ENCODE measurements around the gene DCTN2. TPM values are rescaled to one million over a fixed set of nuclear protein-coding genes. Genes with fewer than 3 reads are reported as not detected.
A peak's percentile ranks its signal among the peaks of the same experiment; 100 is the strongest.
"Not testable (repeated sequence)": the region's sequence is repeated elsewhere in the genome, so short reads cannot be mapped to it uniquely, and the experiment has no call there.

Gene DCTN2
- polyA plus RNA-seq, 1 donor from 2014 or later = 79.0 TPM

DNA sequence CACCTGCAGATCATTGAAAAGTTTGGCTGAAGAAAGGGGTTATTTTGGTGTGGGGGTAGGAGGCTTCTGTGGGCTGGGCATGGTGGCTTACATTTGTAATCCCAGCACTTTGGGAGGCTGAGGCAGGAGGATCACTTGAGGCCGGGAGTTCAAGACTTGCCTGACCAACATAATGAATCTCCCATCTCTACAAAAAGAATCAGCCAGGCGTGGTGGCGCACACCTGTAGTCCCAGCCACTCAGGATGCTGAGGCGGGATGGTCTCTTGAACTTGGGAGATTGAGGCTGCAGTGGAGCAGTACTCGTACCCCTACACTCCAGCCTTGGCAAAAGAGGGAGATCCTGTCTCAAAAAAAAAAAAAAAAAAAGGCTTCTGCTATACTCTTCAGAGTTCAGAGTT, 33.7 kb downstream of the DCTN2 start:
- Mint-ChIP-seq H3K27me3 (no peaks in the 10 kb centered on the region), H3K27ac (peak overlapping the region in 1 of 3 donors; percentile 43), H3K4me1 (peaks cover 5 to 9% (median 5%) of the 10 kb centered on the region in 3 donors), H3K9me3 (no peaks in the 10 kb centered on the region), H3K4me3 (no peak overlapping the region), H3K36me3 (peaks cover 4% of the 10 kb centered on the region)

DNA sequence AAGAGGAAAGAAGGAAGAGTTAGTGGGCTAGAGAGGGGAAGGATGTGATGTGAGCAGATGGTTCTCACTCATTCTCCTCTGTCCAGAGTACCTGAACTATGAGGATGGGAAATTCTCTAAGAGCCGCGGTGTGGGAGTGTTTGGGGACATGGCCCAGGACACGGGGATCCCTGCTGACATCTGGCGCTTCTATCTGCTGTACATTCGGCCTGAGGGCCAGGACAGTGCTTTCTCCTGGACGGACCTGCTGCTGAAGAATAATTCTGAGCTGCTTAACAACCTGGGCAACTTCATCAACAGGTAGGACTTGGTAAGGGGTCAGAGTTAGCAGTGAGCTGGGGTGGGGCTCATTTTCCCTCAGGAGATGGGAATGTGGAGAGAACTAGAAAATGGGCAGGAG, 34.3 kb downstream of the DCTN2 start:
- H3K27me3 Mint-ChIP-seq = no peaks in the 10 kb centered on the region
- no peaks in the 10 kb centered on the region for H3K9me3 Mint-ChIP-seq
- H3K4me1 Mint-ChIP-seq = peaks cover 1 to 5% (median 2%) of the 10 kb centered on the region in 3 donors
- H3K36me3 Mint-ChIP-seq = peaks cover 4% of the 10 kb centered on the region
- peak overlapping the region in 2 of 3 donors; percentile 20 to 43 for H3K27ac Mint-ChIP-seq
- H3K4me3 Mint-ChIP-seq = no peak overlapping the region

DNA sequence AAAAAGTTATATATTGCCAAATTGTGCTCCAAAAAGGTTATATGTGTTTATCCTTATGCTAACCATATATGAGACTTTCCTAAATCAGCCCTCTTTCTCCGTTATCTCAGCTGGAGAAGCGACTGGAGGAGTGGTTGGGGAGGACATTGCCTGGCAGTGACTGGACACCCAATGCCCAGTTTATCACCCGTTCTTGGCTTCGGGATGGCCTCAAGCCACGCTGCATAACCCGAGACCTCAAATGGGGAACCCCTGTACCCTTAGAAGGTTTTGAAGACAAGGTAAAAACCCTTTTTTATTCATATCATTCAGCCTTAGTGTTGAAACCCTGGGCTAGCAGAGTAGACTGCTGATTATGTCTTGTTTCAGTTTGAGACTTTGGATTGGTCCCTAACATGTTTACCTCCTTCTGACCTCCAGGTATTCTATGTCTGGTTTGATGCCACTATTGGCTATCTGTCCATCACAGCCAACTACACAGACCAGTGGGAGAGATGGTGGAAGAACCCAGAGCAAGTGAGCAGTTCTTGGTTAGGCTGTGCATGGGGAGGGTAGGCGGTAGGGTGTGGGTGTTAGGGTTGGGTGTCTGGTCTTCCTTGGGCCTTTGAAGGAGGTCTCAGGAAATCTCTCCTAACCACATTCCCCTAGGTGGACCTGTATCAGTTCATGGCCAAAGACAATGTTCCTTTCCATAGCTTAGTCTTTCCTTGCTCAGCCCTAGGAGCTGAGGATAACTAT, 35.2 kb downstream of the DCTN2 start:
- H3K4me3 Mint-ChIP-seq = no peak overlapping the region
- H3K36me3 Mint-ChIP-seq = peaks cover 4% of the 10 kb centered on the region

DNA sequence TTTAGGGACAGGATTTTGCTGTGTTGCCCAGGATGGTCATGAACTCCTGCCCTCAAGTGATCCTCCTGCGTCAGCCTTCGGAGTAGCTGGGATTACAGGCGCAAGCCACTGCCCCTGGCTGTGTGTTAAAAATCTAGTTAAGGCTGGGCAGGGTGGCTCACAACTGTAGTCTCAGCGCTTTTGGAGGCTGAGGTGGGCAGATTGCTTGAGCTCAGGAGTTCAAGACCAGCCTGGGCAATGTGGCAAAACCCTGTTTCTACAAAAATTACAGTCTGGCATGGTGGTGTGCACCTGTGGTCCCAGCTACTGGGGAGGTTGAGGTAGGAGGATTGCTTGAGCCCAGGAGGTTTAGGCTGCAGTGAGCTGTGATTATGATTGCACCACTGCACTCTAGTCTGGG, 35.8 kb downstream of the DCTN2 start:
- Mint-ChIP-seq H3K4me3 (no peak overlapping the region), H3K4me1 (peaks cover 0 to 1% (median 0%) of the 10 kb centered on the region in 3 donors), H3K27ac (no peak overlapping the region), H3K9me3 (no peaks in the 10 kb centered on the region), H3K36me3 (peaks cover 4% of the 10 kb centered on the region), H3K27me3 (no peaks in the 10 kb centered on the region)

More for the DNA sequence above, 35.2 kb downstream of the DCTN2 start:
- Mint-ChIP-seq H3K9me3 (no peaks in the 10 kb centered on the region), H3K27me3 (no peaks in the 10 kb centered on the region), H3K27ac (peak overlapping the region; percentile 9 to 75 (median 43)), H3K4me1 (peaks cover 0 to 1% (median 0%) of the 10 kb centered on the region in 3 donors)

DNA sequence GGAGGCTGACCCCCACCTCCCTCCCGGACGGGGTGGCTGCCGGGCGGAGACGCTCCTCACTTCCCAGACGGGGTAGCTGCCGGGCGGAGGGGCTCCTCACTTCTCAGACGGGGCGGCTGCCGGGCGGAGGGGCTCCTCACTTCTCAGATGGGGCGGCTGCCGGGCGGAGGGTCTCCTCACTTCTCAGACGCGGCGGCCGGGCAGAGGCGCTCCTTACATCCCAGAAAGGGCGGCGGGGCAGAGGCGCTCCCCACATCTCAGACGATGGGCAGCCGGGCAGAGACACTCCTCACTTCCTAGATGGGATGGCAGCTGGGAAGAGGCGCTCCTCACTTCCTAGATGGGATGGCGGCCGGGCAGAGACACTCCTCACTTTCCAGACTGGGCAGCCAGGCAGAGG, 39.2 kb downstream of the DCTN2 start:
- not testable (repeated sequence) for H3K9me3 Mint-ChIP-seq, H3K4me3 Mint-ChIP-seq, H3K36me3 Mint-ChIP-seq, H3K27me3 Mint-ChIP-seq, H3K27ac Mint-ChIP-seq, H3K4me1 Mint-ChIP-seq

DNA sequence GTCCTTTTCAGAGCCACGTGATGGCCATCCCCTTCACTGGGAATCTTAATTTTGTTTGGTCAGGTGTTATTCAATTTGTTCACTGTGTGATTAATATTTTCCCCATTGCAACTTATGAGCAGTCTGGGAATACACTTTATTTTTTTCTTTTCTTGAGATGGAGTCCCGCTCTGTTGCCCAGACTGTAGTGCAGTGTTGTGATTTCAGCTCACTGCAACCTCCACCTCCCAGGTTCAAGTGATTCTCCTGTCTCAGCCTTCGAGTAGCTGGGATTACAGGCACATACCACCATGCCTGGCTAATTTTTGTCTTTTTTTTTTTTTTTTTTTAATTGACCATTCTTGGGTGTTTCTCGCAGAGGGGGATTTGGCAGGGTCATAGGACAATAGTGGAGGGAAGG, 40.5 kb downstream of the DCTN2 start:
- not testable (repeated sequence) for H3K27me3 Mint-ChIP-seq, H3K4me1 Mint-ChIP-seq, H3K36me3 Mint-ChIP-seq, H3K9me3 Mint-ChIP-seq, H3K27ac Mint-ChIP-seq, H3K4me3 Mint-ChIP-seq

DNA sequence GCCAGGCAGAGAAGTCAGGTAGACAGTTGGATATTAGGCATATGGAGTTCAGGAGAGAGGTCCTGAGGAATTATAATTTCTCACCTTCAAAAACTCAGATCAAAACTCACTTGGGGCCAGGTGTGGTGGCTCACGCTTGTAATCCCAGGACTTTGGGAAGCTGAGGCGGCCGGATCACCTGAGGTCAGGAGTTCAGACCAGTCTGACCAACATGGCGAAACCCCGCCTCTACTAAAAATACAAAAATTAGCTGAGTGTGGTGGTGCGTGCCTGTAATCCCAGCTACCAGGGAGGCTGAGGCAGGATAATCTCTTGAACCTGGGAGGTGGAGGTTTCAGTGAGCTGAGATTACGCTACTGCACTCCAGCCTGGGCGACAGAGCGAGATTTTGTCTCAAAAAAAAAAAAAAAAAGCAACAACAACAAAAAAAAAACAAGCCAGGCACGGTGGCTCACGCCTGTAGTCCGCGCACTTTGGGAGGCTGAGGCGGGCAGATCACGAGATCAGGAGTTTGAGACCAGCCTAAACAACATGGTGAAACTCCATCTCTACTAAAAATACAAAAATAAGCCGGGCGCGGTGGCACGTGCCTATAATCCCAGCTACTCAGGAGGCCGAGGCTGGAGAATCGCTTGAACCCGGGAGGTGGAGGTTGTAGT, 44.6 kb downstream of the DCTN2 start:
- not testable (repeated sequence) for H3K4me1 Mint-ChIP-seq, H3K27me3 Mint-ChIP-seq, H3K9me3 Mint-ChIP-seq, H3K4me3 Mint-ChIP-seq
- Mint-ChIP-seq H3K27ac (peak overlapping the region in 1 of 3 donors; percentile 71), H3K36me3 (peaks cover 10% of the 10 kb centered on the region)

DNA sequence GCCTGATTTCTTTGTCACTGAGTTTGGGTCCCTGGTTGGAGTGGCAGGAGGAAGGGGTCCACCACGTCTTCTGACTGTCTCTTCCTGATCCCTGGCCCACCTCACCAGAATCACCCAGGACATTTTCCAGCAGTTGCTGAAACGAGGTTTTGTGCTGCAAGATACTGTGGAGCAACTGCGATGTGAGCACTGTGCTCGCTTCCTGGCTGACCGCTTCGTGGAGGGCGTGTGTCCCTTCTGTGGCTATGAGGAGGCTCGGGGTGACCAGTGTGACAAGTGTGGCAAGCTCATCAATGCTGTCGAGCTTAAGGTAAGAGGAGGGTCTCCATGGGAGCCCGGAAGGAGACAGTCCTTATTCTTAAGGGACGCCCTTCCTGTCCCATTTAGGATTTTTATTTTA, 46.8 kb downstream of the DCTN2 start:
- Mint-ChIP-seq H3K36me3 (peaks cover 11% of the 10 kb centered on the region), H3K4me3 (no peak overlapping the region), H3K9me3 (no peaks in the 10 kb centered on the region), H3K4me1 (peaks cover 0 to 7% (median 6%) of the 10 kb centered on the region in 3 donors), H3K27me3 (no peaks in the 10 kb centered on the region), H3K27ac (no peak overlapping the region)

DNA sequence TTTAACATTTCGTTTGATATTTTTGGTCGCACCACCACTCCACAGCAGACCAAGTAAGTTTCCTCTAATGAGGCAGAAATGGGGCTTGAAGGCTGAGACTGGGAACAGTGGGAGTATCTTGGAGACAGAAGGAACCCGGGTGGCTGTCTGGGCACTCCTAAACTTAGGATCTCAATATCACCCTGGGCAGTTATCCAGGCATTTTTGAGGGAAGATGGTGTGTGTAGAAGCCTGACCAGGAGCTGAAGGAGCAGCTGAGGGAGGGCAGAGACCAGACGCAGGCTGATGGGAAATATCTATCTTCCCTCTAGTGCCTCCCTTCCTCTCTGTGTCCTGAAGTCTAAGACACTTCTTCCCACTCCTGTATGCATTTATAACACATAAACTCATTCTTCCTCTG, 48.4 kb downstream of the DCTN2 start:
- Mint-ChIP-seq H3K4me3 (no peak overlapping the region), H3K4me1 (peaks cover 0 to 7% (median 6%) of the 10 kb centered on the region in 3 donors), H3K27me3 (no peaks in the 10 kb centered on the region), H3K9me3 (no peaks in the 10 kb centered on the region), H3K36me3 (peaks cover 9% of the 10 kb centered on the region), H3K27ac (no peak overlapping the region)

DNA sequence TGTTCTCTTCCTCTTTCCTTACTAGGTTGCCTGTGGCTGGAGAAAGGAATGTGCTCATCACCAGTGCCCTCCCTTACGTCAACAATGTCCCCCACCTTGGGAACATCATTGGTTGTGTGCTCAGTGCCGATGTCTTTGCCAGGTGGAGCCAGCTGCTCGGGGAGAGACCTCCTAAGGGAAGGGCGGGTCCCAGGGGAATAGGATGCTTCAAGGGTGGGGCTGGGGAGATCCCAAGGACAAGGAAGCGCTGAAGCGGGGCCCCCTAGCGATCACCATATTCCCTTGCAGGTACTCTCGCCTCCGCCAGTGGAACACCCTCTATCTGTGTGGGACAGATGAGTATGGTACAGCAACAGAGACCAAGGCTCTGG, 48.9 kb downstream of the DCTN2 start:
- H3K27ac Mint-ChIP-seq = no peak overlapping the region
- no peak overlapping the region for H3K4me3 Mint-ChIP-seq
- peaks cover 9% of the 10 kb centered on the region for H3K36me3 Mint-ChIP-seq
- H3K9me3 Mint-ChIP-seq = no peaks in the 10 kb centered on the region
- H3K4me1 Mint-ChIP-seq = peaks cover 0 to 7% (median 6%) of the 10 kb centered on the region in 3 donors
- H3K27me3 Mint-ChIP-seq = no peaks in the 10 kb centered on the region

DNA sequence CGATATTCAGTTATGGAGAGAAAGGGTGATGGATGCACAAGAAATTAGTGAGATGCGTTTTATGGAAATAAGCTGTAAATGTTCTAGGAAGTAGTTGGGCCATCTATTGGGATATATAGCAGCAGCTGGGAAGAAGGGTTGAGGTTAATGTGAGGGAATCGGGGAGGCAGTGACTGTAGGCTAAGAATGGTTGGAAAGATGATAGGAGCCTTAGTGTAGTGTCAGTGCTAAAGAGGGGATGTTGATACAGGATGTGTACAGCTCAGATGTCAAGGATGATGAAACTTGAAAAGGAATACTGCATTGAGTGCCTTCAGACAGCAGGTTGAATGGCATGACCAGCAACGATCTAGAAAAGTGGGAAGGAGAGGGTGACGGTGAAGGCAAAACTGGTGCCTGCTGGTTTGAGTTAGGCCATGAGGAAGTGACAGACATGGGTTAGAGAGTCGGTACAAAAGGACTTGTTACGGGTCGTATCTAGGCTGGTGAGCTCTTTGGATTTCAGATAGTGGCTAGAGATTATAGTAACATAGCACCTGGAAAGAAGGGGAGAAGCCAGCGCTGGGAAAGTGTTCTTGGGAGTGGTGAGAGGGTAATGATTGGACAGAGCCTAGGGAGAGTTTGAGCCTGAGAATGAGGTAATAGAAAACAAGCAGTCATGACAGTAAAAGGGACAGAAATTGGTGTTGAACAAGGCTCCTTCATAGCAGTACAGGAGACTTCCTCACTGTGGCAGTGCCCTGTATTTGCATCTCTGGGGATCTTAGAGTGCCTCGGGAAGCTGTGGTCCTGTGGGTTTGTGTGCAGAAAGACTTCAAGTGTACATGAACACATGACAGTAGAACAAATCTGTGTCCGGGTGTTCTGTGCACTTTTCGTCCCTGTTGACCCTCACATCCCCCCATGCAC, 49.5 kb downstream of the DCTN2 start:
- Mint-ChIP-seq H3K27ac (peak overlapping the region in 1 of 3 donors; percentile 11), H3K4me1 (peaks cover 0 to 7% (median 6%) of the 10 kb centered on the region in 3 donors), H3K4me3 (peak overlapping the region in 1 of 4 donors; percentile 3), H3K36me3 (peaks cover 9% of the 10 kb centered on the region), H3K9me3 (no peaks in the 10 kb centered on the region), H3K27me3 (no peaks in the 10 kb centered on the region)

DNA sequence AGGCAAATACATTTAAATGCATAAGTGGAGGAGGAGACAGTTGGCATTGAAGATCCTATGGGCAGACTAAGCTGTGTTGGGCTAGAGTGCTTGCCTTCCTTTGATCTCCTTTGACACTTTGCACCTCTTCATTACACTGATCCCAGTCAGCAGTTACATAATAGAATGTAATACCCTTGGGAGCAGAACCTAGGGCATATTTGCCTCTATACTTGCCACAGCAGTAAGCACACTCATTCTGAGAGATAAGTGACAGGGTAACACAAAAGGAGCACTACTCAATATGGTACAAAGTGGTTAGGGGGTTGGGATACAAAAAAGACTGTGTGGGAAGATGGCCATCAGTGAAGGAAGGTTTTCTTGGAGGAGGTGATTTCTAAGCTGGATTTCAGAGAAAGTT, 50.2 kb downstream of the DCTN2 start:
- Mint-ChIP-seq H3K36me3 (peaks cover 9% of the 10 kb centered on the region), H3K27ac (peak overlapping the region in 1 of 3 donors; percentile 11), H3K27me3 (no peaks in the 10 kb centered on the region), H3K4me3 (no peak overlapping the region), H3K4me1 (peaks cover 0 to 7% (median 6%) of the 10 kb centered on the region in 3 donors), H3K9me3 (no peaks in the 10 kb centered on the region)

DNA sequence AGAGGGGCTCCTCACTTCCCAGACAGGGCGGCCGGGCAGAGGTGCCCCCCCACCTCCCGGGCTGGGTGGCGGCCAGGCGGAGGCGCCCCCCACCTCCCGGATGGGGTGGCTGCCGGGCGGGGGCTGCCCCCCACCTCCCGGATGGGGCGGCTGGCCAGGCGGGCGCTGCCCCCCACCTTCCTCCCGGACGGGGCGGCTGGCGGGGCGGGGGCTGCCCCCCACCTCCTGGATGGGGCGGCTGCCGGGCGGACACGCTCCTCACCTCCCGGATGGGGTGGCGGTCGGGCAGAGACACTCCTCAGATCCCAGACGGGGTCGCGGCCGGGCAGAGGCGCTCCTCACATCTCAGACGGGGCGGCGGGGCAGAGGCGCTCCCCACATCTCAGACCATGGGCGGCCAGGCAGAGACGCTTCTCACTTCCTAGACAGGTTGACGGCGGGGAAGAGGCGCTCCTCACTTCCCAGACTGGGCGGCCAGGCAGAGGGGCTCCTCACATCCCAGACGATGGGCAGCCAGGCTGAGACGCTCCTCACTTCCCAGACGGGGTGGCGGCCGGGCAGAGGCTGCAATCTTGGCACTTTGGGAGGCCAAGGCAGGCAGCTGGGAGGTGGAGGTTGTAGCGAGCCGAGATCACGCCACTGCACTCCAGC, 51.8 kb downstream of the DCTN2 start:
- H3K27ac Mint-ChIP-seq, H3K4me1 Mint-ChIP-seq, H3K27me3 Mint-ChIP-seq, H3K36me3 Mint-ChIP-seq, H3K9me3 Mint-ChIP-seq: not testable (repeated sequence)
- H3K4me3 Mint-ChIP-seq = peak overlapping the region in 1 of 4 donors; percentile 45

DNA sequence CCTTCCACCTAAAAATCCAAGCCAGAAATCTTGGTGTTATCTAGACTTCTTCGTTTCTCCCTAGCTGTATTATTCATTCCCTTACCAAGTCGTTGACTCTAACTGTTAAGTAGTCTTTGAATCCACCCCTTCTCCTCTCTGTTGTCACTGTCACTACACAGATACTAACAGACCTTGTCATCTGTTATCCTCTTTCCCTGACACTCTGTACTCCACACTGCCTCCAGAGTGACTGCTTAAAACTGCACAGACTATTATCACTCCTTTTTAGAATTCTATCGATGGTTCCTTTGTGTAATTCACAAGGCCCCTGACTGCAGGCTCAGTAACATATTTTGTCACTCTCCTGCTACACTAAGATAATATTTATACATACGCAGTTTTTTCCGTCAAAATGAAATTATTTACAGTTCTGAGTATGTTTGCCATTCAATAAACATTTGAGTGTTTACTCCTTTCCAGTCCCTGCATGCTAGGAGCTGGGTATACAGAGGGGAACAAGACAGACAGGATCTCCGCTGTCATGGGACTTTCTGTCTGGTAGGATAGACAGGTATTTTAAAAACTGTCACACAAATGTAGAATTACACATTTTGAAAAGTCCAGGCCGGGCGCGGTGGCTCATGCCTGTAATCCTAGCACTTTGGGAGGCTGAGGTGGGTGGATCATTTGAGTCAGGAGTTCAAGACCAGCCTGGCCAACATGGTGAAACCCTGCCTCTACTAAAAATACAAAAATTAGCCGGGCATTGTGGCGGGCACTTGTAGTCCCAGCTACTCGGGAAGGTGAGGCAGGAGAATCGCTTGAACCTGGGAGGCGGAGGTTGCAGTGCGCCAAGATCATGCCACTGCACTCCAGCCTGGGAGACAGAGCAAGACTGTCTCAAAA, 55.4 kb downstream of the DCTN2 start:
- H3K36me3 Mint-ChIP-seq = no peaks in the 10 kb centered on the region
- H3K27me3 Mint-ChIP-seq = no peaks in the 10 kb centered on the region
- H3K9me3 Mint-ChIP-seq = no peaks in the 10 kb centered on the region
- peaks cover 16 to 22% (median 18%) of the 10 kb centered on the region in 3 donors for H3K4me1 Mint-ChIP-seq
- peak overlapping the region; percentile 1 to 47 (median 21) for H3K27ac Mint-ChIP-seq
- H3K4me3 Mint-ChIP-seq = peak overlapping the region in 2 of 4 donors; percentile 18 to 49
